HG02642 (cell line): ENCODE data around the gene NSMCE1.

Experiments
- ATAC-seq: cut with Tn5 transposase; IDR thresholded peaks from one replicate; pipeline ENCODE4 v1.9.1; 2021; ENCODE audit warnings: mild to moderate bottlenecking; ENCODE audit not compliant: unreplicated experiment, poor library complexity

NSMCE1 gene

DNA sequence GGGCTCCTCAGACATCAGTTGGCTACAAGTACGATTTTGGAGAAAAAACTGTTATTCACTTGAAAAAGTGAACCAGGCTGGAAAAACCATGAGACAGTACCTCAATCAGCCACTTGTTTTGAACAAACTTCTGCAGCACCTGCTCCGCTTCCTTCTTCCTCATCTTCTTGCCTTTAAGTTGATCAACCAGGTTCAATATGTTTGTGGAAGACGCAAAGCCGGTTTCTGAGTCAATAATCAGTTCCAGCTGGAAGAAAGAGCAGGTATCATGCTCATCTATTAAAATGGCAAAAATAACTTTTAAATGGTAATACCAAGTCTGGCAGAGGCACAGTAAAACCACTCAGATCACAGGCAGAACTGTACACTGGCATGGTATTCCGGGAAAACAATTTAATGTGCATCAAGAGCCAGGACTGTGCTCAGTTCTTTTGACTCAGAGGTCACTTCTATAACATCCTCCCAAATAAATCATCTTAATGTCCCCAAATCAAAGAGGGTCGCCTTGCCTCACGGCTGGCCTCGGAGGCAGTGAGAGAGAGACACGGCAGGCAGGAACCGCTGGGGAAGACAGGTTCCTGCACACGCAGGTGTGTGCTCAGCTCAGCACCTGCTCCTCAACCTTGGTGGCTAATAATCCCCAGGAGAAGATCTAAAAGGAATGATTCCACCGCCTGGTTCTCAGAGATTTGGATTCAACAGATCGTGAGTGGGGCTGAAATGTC, 35.5 kb downstream of the NSMCE1 start:
- no peak for ATAC-seq

DNA sequence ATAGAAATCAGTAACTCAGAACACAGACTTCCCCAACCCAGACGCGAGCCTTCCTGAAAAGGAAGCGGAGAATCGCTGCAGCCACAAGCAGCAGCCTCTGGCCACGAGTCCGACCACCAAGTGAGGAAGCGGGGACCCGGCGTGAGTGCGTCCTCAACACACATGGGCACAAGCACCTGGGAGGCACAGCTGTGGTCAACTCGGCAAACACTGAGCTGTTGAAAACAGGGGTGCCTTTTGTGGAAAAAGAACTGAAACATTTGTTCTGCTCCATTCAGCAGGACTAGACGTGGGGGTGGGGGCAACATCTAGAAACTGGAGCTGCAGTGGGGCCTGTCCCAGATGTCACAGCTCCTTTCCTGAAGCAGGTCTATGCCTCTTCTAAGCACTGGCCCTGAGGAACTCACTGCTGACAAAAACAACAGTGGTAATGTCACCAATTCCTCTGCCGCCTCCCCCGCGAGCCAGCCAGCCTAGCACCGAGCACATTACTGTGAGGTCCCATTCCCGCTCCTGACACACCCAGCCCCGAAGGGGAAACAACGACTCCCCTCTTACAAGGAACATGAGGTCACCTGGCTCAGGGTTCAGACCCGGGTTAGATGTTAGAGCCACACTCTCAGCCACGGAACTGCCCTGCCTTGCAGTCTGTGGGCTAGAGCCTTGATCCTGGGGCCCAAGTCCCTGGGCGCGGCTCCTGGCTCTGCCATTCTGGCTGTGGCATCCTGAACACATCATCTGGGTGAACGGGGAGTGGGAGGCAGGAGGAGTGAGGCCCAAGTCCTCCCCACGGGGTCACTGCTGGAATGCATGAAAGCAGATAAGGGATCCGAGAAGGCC, 36.3 kb downstream of the NSMCE1 start:
- ATAC-seq: peak; percentile 66

GRCh38 chr16:27231692-27232060, 36.9 kb downstream of the NSMCE1 start:
- ATAC-seq: peak; percentile 10

DNA sequence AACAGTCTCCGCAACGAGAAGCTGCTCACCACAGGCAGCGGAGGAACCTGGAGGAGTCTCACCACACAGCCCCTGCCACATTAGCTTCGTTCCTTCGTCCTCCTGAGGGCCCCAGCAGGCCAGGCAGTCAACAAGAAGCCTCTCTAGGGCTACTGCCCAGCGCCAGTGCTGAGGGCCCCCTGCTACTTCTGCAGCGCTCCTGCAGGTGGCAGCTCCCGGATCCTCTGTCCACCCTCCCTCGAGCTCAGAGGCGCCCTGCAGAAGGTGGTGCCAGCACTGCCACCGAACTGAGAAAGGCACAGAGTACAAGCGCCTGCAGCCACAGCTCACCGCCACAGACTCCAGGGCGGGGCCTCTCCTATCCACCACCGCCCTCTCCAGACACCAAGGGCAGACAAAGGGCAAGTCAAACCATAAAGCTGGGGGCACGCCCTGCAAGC, 38.0 kb downstream of the NSMCE1 start:
- ATAC-seq: no peak

GRCh38 chr16:27229891-27230470, 38.6 kb downstream of the NSMCE1 start:
- ATAC-seq: no peak

- no peak for ATAC-seq
These were observed 39.7 kb downstream of the NSMCE1 start for GRCh38 chr16:27228621-27229501.

- no peak for ATAC-seq
These were observed 40.5 kb downstream of the NSMCE1 start for GRCh38 chr16:27228045-27228444.

DNA sequence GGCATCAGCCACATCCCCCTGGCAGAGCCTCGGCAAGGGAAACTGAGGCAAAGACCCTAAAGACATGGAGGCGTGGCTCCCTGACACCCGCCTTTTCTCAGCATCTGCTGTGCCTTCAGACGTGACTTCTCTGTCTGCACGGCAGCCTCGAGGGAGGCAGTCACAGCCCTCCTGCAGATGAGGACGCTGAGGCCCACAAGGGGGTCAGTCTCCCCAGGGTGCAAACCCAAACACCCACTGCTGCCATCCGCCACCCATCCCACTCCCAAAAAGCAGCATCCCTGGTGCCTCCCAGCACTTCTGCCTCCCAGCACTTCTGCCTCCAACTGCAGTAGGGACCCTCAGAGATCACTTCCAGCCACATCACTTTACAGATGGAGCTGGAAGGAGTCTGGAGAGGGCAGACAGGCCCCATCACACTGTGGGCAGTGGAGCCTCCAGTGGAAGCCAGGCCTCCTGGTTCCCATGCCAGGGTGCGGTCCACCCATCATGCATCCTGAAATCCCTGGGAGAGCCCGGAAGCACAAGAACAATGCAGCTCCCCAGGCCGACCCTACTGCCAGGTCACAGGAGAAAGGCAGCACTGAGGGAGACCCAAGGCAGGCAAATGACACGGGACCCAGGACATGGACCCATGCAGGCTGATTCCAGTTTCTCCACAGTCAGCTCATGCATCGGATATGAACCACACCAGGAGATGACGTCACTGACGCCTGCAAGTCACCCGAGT, 41.4 kb downstream of the NSMCE1 start:
- no peak for ATAC-seq

DNA sequence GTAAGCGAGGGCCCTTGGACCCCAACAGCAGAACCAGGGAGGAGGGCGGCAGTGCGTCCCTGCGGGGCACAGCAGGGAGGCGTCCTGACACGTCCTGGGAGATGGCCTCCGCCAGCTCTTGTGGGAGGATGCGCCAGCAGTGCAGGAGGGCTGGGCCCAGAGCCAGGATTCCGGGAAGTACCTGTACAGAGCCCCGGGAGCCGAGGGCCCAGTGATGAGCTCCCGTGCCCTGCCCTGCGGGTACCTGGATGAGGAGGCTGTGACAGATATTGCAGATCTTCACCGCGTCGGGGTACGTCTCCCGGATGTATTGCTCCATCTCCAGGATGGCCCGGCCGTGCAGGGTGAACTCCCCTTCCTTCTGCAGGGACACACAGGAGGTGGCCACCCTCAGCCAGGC, 42.1 kb downstream of the NSMCE1 start:
- ATAC-seq: no peak

GRCh38 chr16:27225536-27226360, 42.8 kb downstream of the NSMCE1 start:
- no peak for ATAC-seq

GRCh38 chr16:27224741-27225300, 43.8 kb downstream of the NSMCE1 start:
- no peak for ATAC-seq

- no peak for ATAC-seq
These were observed 44.3 kb downstream of the NSMCE1 start for GRCh38 chr16:27224271-27224737.

DNA sequence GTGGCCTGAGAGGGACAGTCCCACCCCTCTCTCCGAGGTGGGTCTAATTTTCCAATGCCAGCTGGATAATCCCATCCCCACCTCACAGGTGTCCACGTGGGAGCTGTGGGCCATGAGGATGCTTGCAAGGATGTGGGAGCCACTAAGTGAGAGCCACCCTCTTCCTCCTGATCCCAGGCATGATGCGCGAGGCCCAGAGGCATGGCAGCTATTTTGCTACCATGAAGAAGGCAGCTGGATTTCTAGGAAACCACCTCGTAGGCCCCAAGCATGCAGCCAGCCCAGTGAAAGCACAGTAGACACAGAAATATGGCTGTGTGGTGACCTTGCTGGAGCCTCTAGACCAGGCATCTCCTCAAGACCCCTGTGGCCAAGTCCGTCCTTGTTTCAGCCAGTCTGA, 44.9 kb downstream of the NSMCE1 start:
- no peak for ATAC-seq

- ATAC-seq: no peak
These were observed 45.4 kb downstream of the NSMCE1 start for GRCh38 chr16:27223226-27223610.

DNA sequence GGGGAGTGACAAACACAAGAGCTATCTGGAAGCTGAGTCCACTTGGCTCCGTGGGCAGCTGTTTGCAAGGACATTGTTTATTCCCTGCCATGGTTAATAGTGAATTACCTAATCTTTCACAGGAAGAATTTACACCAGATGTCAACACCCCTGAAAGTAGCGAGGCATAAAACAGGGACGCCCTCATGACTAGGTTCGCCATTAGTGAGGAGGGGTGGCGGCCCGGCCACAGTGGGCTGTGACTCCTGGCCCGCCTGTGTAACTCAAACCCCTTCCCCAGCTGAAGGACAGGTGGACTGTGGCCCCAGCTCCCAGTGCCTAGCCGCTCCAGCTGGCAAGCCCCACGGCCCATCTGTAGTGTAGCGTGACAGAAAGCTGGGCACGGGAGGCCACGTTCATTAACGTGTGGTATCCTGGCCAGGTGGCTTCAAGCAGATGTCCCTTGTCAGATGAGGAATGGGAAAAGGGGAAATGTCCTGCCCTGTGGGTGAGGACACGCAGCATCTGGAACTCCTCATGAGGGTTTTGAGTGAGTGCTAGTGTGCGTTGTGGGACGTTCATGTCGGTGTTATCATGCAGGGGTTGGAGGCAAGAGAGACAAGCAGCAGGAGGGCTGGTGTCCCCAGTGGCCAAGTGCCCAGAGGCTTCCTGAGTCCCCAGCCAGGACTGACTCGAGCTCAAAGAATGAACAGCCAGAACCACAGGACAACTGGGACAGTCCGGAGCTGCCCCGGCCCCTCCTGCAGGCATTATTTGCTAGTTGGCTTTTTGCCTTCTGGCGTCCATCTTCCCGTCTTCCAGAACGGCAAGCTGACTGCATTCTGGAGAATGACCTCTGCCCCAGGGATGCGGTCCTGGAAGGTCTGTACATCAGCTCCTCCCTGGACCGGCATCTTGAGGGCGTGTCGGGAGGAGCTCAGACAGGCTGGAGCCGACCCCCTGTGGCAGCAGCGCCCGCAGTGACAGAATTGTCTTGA, 46.0 kb downstream of the NSMCE1 start:
- ATAC-seq: no peak

DNA sequence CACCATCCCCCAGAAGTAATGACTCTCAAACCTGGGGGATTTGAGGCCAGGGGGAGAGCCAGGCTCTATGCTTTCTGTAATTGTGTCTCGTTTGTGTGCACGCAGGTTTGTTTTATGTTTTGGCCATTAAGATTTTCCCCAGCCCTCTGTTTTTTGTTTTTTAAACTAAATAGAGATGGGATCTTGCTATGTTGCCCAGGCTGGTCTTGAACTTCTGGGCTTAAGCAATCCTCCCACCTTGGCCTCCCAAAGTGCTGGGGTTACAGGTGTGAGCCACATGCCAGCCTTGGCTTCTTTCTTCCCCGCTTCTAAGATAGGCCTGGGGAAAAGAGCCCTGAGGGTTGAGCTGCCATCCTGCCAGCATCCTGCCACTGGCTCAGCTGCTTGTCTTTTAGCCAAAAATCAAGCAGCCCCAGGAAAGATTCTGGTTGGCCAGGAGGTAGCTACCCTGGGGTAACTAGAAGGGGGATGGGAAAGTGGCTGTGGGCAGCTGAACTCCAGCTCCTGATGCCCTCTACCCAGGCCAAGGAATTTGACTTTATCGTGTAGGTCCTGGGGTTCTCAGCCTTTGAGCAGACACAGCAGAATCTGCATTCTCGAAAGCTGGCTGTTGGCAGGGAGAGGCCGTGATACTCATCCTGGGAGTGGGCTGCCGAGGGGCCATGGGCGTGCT, 46.9 kb downstream of the NSMCE1 start:
- ATAC-seq: no peak

- ATAC-seq: no peak
These were observed 47.6 kb downstream of the NSMCE1 start for GRCh38 chr16:27220991-27221390.
